GM23248 (cell line): ENCODE results near the gene GNLY.

ENCODE experiments used
- EZH2 ChIP-seq: fragments of 200-600 bp; sonication (generic); IDR thresholded peaks from 2 replicates; pipeline ENCODE4 v1.6.1; 2018; ENCODE audit warnings: antibody characterized with exemption, mild to moderate bottlenecking; ENCODE audit not compliant: insufficient read depth, poor library complexity, severe bottlenecking
- EZH2phosphoT487 ChIP-seq: fragments of 200-600 bp; sonication (generic); IDR thresholded peaks from 2 replicates; pipeline ENCODE4 v1.6.1; 2018; ENCODE audit warnings: antibody characterized with exemption, moderate library complexity, mild to moderate bottlenecking, low read depth; ENCODE audit not compliant: insufficient read depth

DNA sequence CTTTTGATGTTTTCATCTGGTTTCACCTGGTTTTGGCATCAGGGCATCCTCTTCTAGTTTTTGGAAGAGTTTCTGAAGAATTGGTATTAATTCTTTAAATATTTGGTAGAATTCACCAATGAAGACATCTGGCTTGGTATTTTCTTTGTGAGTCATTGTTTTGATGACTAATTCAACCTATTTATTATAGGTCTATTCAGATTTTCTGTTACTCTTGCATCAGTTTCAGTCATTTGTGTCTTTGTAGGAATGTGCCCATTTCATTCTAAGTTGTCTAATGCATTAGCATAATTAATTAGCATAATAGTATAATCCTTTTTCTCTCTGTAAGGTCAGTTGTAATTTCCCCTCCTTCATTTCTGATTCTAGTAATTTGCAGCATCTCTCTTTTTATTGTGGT lies 8.0 kb downstream of the GNLY start:
- no peak for TF ChIP-seq EZH2
- TF ChIP-seq EZH2phosphoT487 = no peak
